Ovary (tissue), 9 donors: ENCODE results near the gene MELTF. TPM values are rescaled to one million over a fixed set of nuclear protein-coding genes. Genes with fewer than 3 reads are reported as not detected.

Source experiments
- DNase-seq, 5 donors: peaks; one replicate each; pipeline ENCODE4 v3.0.0-alpha.2; 2019 to 2020
- H3K27ac ChIP-seq, 2 donors: fragments of 200-600 bp; one replicate each; pipeline versions ENCODE4 v1.5.1 to v1.8.0; 2019 to 2022
- H3K27me3 ChIP-seq: fragments of 200-600 bp; one replicate; pipeline ENCODE4 v1.8.0; 2022
- H3K36me3 ChIP-seq: fragments of 200-600 bp; sonication (generic); one replicate; pipeline ENCODE4 v1.5.1; 2019
- H3K4me1 ChIP-seq: one replicate; pipeline ENCODE4 v1.8.1; 2013; ENCODE audit warnings: mild to moderate bottlenecking, moderate library complexity; ENCODE audit not compliant: insufficient read depth
- H3K4me3 ChIP-seq: fragments of 200-600 bp; sonication (generic); one replicate; pipeline ENCODE4 v1.5.1; 2017
- H3K9me3 ChIP-seq, 2 donors: fragments of 200-600 bp in 1 of 2; sonication (generic) in 1 of 2; one replicate each; pipeline versions ENCODE4 v1.5.1 to v1.8.1; 2013 to 2019; ENCODE audit warnings: mild to moderate bottlenecking in 1 of 2, moderate library complexity in 1 of 2
- EP300 ChIP-seq: sonication (generic); formaldehyde crosslinking; IDR thresholded peaks from one replicate; pipeline ENCODE4 v1.6.1; 2017; ENCODE audit warnings: antibody characterized with exemption
- POLR2A ChIP-seq: fragments of 450-650 bp; IDR thresholded peaks from one replicate; pipeline ENCODE4 v1.6.1; 2017; ENCODE audit warnings: antibody characterized with exemption, mild to moderate bottlenecking, moderate library complexity
- WGBS, 3 donors: extraction: QIAGEN DNeasy Blood & Tissue Kit in 1 of 3; methylation state at CpG; one replicate each; pipeline versions ENCODE4 v1.1.5 to v1.1.7; 2013 to 2017; 5-methylcytosine and 5-hydroxymethylcytosine counted together
- intact Hi-C, 4 donors: fragments of 100-400 bp; cut with DNase I; formaldehyde crosslinking; loops; one replicate each; pipeline versions ENCODE4 v1.11.0 to v1.15.1; 2022 to 2023
- polyA plus RNA-seq, 2 donors: library from polyadenylated mRNA; stranded (reverse); fragments of 200-250 nt in 1 of 2; fragments of 350-450 nt in 1 of 2; fragmentation: Illumina TruSeq in 1 of 2; extraction: RNeasy Lipid Tissue Mini Kit (QIAGEN cat#74804) in 1 of 2; gene quantifications; one replicate each; pipeline ENCODE4 v1.2.3, GENCODE V29; 2013 to 2014
- total RNA-seq, 7 donors: library from RNA; depleted of rRNA in 2 of 7; stranded (reverse); fragments of >200 nt in 2 of 7; fragmentation: NEBNext Ultra II Directional in 3 of 7; extraction: Animal tissue kit (Norgen Biotek cat#: 25700) in 3 of 7; gene quantifications; one replicate each; pipeline versions ENCODE4 v1.1.0 to v1.2.4, GENCODE V29; 2016 to 2023
- TF ChIP-seq, protein P1 (sequence below), 3 donors: fragments of 450-650 bp in 2 of 3; fragments of 200-600 bp in 1 of 3; IDR thresholded peaks; one replicate each; pipeline versions ENCODE4 v1.5.1 to v1.8.0; 2016 to 2022; ENCODE audit warnings: antibody characterized with exemption in 3 of 3, mild to moderate bottlenecking in 1 of 3
- donor health status: DM: no; HTN: no; CAD: no; lungs with moderate emphysema.
- donor health status: DM: no; HTN: no; CAD: no.
- donor health status: Bipolar disorder and iron deficiency.
- donor health status: DM: yes; HTN: yes; CAD: no.
- donor health status: DM: no; HTN: no; CAD: no.
- donor health status: DM: yes; HTN: yes; CAD: no.

MELTF gene
- total and polyA plus RNA-seq, 9 donors: 0.53 to 19.0 (median 2.0) TPM

DNA sequence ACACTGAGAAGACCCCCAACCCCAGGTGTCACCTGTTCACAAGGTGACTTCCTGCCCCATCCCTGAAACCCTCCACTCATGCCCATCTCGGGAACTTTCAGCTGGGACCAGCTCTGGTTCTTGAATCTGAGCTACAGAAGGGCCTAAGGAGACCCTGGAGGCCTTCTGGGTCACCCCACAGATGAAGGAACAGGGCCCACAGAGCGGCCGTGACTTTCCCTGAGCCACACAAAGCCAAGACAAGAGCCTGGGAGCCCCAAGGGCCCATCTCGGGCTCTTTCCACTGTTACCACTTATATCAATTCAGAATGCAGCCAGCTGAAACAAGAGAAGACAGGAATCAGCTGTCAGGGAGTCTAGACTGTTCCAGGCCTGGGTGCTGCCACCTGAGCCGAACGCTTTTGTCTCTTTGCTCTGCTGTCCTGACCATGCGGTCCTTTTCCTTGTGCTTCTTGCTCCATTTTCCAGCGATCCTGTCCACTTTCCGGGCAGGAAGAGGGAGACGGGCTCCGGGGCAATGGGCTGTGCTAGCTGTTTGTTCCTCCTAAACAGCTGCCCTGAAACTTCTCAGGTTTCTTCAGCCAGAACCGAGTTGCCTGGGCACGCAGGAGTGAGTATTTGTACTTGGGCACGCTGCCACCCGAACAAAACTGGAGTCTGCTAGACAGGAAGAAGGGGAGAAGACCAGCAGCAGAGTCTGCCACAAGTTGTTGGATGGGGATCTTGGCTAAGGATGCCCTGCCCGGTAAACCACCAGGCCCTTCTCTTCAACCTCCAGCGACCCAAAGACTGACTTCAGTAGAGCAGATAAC lies 33.0 kb downstream of the MELTF start:
- intact Hi-C loops: loop anchor here in 2 of 4 donors (10.0 kb wide), 2 partner anchors 188 to 508 kb away; no protein-coding TSS in a partner anchor
- Histone ChIP-seq H3K36me3 (no peaks in the 10 kb centered on the region), H3K4me3 (no peak overlapping the region), H3K9me3 (no peaks in the 10 kb centered on the region), H3K27ac (no peak overlapping the region), H3K4me1 (no peaks in the 10 kb centered on the region), H3K27me3 (no peaks in the 10 kb centered on the region)
- no peak for TF ChIP-seq POLR2A
- TF ChIP-seq EP300: no peak
- TF ChIP-seq, protein P1, sequence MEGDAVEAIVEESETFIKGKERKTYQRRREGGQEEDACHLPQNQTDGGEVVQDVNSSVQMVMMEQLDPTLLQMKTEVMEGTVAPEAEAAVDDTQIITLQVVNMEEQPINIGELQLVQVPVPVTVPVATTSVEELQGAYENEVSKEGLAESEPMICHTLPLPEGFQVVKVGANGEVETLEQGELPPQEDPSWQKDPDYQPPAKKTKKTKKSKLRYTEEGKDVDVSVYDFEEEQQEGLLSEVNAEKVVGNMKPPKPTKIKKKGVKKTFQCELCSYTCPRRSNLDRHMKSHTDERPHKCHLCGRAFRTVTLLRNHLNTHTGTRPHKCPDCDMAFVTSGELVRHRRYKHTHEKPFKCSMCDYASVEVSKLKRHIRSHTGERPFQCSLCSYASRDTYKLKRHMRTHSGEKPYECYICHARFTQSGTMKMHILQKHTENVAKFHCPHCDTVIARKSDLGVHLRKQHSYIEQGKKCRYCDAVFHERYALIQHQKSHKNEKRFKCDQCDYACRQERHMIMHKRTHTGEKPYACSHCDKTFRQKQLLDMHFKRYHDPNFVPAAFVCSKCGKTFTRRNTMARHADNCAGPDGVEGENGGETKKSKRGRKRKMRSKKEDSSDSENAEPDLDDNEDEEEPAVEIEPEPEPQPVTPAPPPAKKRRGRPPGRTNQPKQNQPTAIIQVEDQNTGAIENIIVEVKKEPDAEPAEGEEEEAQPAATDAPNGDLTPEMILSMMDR (IDR thresholded peaks at IDR 0.05): no peak
- peak in 1 of 5 donors; percentile 18 for DNase-seq
- 77 to 81% (median 78%) methylated on average over 17 of the region's 17 CpGs for WGBS, 3 donors

DNA sequence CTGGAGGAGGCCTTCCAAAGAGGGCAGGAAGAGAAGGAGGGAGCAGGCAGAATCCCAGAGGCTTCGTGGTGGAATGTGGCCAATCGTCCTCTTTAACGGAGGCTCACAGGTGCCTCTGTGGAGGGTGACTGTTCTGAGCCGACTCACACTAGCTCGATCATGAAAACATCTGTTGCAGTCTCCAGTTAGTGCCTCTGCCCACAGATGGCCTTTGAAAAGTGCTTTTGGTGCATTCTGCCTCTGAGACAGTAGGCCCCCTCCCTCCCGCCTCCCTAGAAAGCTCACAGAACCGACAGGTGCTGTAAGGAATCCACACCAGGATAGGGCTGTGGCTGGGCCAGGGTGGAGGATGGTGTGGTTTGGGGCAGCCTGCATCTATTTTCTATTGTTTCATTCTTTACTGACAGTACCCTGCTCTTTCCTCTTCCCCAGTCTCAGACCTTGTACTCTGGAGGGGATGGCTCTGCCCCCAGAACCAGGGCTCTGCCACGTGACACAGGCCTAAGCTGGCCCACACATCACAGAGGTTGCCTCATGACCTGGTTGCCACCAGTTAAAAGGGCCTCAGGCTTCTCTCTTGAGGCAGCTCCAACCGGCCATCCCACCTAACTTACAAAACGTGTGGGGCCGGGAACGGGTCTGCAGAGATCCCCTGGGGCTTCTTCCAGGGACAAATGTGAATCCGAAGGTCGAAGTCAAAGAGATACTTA lies 33.8 kb downstream of the MELTF start:
- Histone ChIP-seq H3K36me3 (no peaks in the 10 kb centered on the region), H3K27ac (no peak overlapping the region), H3K27me3 (no peaks in the 10 kb centered on the region), H3K4me1 (no peaks in the 10 kb centered on the region), H3K4me3 (no peak overlapping the region), H3K9me3 (no peaks in the 10 kb centered on the region)
- peak in 1 of 5 donors; percentile 17 for DNase-seq
- 75 to 82% (median 77%) methylated on average over 14 of the region's 14 CpGs for WGBS, 3 donors
- no peak for TF ChIP-seq POLR2A
- TF ChIP-seq, protein P1 (IDR thresholded peaks at IDR 0.05): no peak
- TF ChIP-seq EP300: no peak
- intact Hi-C loops: loop anchor here in 2 of 4 donors (10.0 kb wide), 2 partner anchors 189 to 509 kb away; no protein-coding TSS in a partner anchor

DNA sequence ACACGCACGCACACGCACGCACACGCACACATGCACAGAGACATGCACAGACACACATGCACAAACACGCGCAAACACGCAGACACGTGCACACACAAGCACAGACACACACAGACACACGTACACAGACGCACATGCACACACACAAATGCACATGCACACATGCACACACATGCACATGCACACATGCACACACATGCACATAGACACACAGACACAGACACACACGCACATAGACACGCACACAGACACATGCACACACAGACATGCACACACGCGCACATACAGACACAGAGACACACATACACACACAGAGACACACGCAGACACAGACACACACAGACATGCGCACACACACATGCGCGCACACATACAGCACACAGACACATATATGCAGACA lies 34.6 kb downstream of the MELTF start:
- peak in 1 of 5 donors; percentile 6 for DNase-seq
- WGBS, 3 donors: 93% methylated on average over 19 of the region's 19 CpGs
- Histone ChIP-seq H3K27me3 (no peaks in the 10 kb centered on the region), H3K36me3 (no peaks in the 10 kb centered on the region), H3K4me1 (no peaks in the 10 kb centered on the region), H3K9me3 (no peaks in the 10 kb centered on the region), H3K4me3 (no peak overlapping the region), H3K27ac (no peak overlapping the region)
- intact Hi-C loops: loop anchor here in 2 of 4 donors (10.0 kb wide), 2 partner anchors 190 to 510 kb away; no protein-coding TSS in a partner anchor
- TF ChIP-seq EP300 (no peak), POLR2A (no peak)
- TF ChIP-seq, protein P1 (IDR thresholded peaks at IDR 0.05): no peak

DNA sequence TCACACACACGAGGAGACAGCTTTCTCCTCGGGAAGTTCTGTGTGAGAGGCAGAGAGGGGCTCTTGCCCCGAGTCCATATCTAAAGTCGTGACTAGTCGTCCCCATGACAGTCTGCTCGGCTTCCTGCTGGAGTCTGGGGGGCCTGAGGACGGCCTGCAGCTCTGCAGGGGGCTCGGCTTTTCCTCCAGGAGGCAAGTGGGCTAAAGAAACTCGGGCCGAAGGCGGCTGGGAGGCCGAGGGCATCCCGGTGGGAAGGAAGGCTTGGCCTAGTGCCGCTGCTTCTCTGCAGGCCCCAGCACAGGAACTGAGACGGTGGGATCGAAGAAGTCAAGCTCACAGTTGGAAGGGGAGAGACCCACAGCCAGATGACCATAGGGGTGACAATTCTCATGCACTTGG lies 35.6 kb downstream of the MELTF start:
- 74 to 80% (median 75%) methylated on average over 16 of the region's 16 CpGs for WGBS, 3 donors
- H3K27ac ChIP-seq: no peak overlapping the region
- no peak for TF ChIP-seq POLR2A
- TF ChIP-seq EP300: no peak
- TF ChIP-seq, protein P1 (IDR thresholded peaks at IDR 0.05): no peak
- H3K4me1 ChIP-seq: no peaks in the 10 kb centered on the region
- no peaks in the 10 kb centered on the region for H3K9me3 ChIP-seq
- no peaks in the 10 kb centered on the region for H3K36me3 ChIP-seq
- H3K4me3 ChIP-seq: no peak overlapping the region
- intact Hi-C loops: loop anchor here in 2 of 4 donors (10.0 kb wide), 2 partner anchors 191 to 511 kb away; no protein-coding TSS in a partner anchor
- H3K27me3 ChIP-seq: no peaks in the 10 kb centered on the region
- DNase-seq: peak in 1 of 5 donors; percentile 19
